Aorta (tissue), 5 donors: ENCODE measurements around the gene SEMA4B. TPM values are rescaled to one million over a fixed set of nuclear protein-coding genes. Genes with fewer than 3 reads are reported as not detected.
A peak's percentile ranks its signal among the peaks of the same experiment; 100 is the strongest.

ENCODE experiments used
- ATAC-seq: fragments of 200-7000 bp; cut with Tn5 transposase; one replicate; pipeline ENCODE4 v1.9.1; 2022; ENCODE audit warnings: moderate library complexity; ENCODE audit not compliant: low FRiP score
- DNase-seq, 2 donors: peaks; one replicate each; pipeline ENCODE4 v3.0.0-alpha.2; 2020
- H3K27ac ChIP-seq, 2 donors: one replicate each; pipeline ENCODE4 v1.5.1; 2013; ENCODE audit warnings: low read length in 2 of 2, mild to moderate bottlenecking in 2 of 2, moderate library complexity in 2 of 2, control low read depth in 1 of 2, inconsistent platforms in 1 of 2, low read depth in 1 of 2
- H3K27me3 ChIP-seq, 2 donors: one replicate each; pipeline ENCODE4 v1.6.1; 2013; ENCODE audit warnings: control low read depth in 1 of 2, low read length in 1 of 2, mild to moderate bottlenecking in 1 of 2, moderate library complexity in 1 of 2; ENCODE audit not compliant: insufficient read depth in 2 of 2, control insufficient read depth in 1 of 2
- H3K36me3 ChIP-seq, 2 donors: one replicate each; pipeline ENCODE4 v1.6.1; 2013; ENCODE audit warnings: control low read depth in 1 of 2, low read length in 1 of 2, mild to moderate bottlenecking in 1 of 2; ENCODE audit not compliant: insufficient read depth in 2 of 2, control insufficient read depth in 1 of 2
- H3K4me1 ChIP-seq, 2 donors: one replicate each; pipeline ENCODE4 v1.6.1; 2013; ENCODE audit warnings: low read length in 2 of 2, control low read depth in 1 of 2, mild to moderate bottlenecking in 1 of 2, moderate library complexity in 1 of 2; ENCODE audit not compliant: insufficient read depth in 2 of 2, control insufficient read depth in 1 of 2
- H3K4me3 ChIP-seq, 2 donors: one replicate each; pipeline ENCODE4 v1.5.1; 2013; ENCODE audit warnings: low read length in 2 of 2, control low read depth in 1 of 2, mild to moderate bottlenecking in 1 of 2
- H3K9me3 ChIP-seq: one replicate; pipeline ENCODE4 v1.6.1; 2013; ENCODE audit warnings: mild to moderate bottlenecking, low read length; ENCODE audit not compliant: control insufficient read depth
- WGBS, 2 donors: extraction: QIAGEN DNeasy Blood & Tissue Kit; methylation state at CpG; one replicate each; pipeline ENCODE4 v1.1.7; 2013; 5-methylcytosine and 5-hydroxymethylcytosine counted together
- intact Hi-C, 2 donors: fragments of 100-400 bp; cut with DNase I; formaldehyde crosslinking; loops; one replicate each; pipeline versions ENCODE4 v1.14.2 to v1.15.0; 2022
- polyA plus RNA-seq, 2 donors: library from polyadenylated mRNA; stranded (reverse); fragments of 200-250 nt; gene quantifications; one replicate each; pipeline ENCODE4 v1.2.3, GENCODE V29; 2013
- total RNA-seq, 2 donors: library from RNA; stranded (reverse); fragmentation: NEBNext Ultra II Directional; extraction: Animal tissue kit (Norgen Biotek cat#: 25700); gene quantifications; one replicate each; pipeline ENCODE4 v1.2.1, GENCODE V29; 2021
- donor health status: healthy with polysubstance abuse.
- donor health status: Bipolar disorder and iron deficiency.
- donor health status: DM: no; HTN: no; CAD: no.
- donor health status: DM: no; HTN: no; CAD: no.
- donor health status: DM: yes; HTN: yes; CAD: no.

SEMA4B gene
- total and polyA plus RNA-seq, 4 donors: 9.7 to 30.4 (median 15.1) TPM

DNA sequence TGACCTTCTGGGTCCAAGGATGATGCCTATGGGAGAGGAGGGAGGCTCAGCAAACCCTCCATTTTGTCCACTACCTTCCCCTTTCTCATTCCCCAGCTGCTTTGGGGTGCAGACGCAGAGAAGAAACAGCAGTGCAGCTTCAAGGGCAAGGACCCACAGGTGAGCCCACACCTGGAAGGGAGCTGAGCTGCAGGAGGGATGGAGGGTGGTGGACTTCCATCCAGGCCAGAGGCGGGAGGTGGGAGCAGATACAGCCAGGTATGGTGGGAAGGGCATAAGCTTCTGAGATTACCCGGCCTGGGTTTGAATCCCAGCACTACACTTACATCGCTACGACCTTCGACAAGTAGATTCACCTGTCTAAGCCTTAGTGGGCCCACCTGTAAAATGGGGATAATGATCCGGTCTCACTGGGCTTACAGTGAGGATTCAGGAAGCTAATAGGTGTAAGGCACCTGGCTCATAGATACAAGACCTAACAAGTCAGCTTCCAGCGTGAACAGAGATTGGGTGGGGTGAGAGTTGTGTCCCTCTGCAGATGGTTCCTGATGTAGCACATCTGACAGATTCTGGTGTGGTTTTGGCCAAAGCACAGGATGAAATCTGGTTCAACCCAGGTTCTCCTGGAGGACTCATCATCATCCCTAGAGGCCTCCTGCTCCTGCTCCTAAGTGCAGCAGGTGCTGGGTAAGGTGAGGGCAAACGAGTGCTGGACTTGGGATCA, 16.7 kb downstream of the SEMA4B start:
- Histone ChIP-seq H3K27me3 (no peaks in the 10 kb centered on the region), H3K9me3 (no peaks in the 10 kb centered on the region), H3K4me3 (no peak overlapping the region), H3K4me1 (no peaks in the 10 kb centered on the region), H3K36me3 (no peaks in the 10 kb centered on the region), H3K27ac (no peak overlapping the region)
- intact Hi-C loops: no loop called here
- WGBS, 2 donors: 75 to 85% methylated on average over 9 of the region's 9 CpGs
- DNase-seq (peak in 1 of 2 donors; percentile 12), ATAC-seq (no peak)

DNA sequence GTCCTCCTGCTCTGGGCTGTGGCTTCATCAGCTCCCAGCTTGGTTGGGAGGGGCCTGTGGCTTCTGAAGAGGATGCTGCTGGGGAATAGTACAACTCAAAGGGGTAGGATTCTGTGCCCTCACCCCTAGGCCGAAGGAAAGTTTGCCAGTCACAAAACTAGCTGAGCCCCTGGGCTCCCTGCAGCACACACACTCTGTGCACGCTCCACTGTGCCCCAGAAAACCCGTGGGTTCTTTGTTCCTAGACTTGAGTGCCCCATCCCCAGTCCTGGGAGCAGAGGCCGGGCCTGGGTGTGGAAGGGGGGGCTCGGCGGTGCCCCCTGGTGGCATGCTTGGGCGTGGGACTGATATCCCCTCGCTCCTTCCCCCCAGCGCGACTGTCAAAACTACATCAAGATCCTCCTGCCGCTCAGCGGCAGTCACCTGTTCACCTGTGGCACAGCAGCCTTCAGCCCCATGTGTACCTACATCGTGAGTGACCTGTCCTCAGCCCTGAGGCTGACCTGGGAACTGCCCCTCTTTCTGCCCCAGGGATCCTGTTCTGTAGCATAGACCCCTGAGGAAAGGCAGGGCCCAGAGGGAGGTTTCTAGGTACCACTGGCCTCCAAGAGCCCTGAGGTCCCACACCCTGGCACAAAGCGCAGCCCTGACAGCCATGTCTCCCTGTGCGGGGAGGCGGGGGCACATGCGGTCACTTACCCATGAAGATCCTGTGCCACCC, 18.5 kb downstream of the SEMA4B start:
- Histone ChIP-seq H3K4me3 (no peak overlapping the region), H3K27ac (no peak overlapping the region), H3K27me3 (no peaks in the 10 kb centered on the region), H3K9me3 (no peaks in the 10 kb centered on the region), H3K4me1 (no peaks in the 10 kb centered on the region), H3K36me3 (no peaks in the 10 kb centered on the region)
- intact Hi-C loops: no loop called here
- DNase-seq: peak in 1 of 2 donors; percentile 86
- 83 to 85% methylated on average over 17 of the region's 17 CpGs for WGBS, 2 donors
- peak; percentile 49 for ATAC-seq

DNA sequence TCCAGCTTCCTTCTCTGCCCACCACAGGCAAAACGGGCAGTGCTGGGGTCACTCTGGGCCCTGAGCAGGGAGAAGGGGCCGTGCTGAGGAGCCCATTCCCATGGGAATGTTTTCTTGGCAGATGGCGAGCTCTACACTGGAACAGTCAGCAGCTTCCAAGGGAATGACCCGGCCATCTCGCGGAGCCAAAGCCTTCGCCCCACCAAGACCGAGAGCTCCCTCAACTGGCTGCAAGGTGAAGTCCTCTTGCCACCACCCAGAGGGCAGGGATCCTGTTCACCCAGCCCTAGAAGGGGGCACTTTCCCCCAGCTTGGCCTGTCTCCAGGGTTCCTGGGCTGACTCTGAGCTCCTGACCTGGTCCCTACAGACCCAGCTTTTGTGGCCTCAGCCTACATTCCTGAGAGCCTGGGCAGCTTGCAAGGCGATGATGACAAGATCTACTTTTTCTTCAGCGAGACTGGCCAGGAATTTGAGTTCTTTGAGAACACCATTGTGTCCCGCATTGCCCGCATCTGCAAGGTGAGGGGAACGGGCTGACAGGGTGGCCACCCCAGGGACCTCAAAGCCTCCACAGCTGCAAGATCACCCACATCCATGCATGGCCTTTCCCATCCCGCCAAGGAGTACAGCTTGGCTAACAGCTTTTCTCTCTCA, 20.2 kb downstream of the SEMA4B start:
- H3K4me3 ChIP-seq: no peak overlapping the region
- intact Hi-C loops: no loop called here
- no peak overlapping the region for H3K27ac ChIP-seq
- H3K9me3 ChIP-seq: no peaks in the 10 kb centered on the region
- 14 to 17% methylated on average over 14 of the region's 14 CpGs for WGBS, 2 donors
- H3K36me3 ChIP-seq: no peaks in the 10 kb centered on the region
- DNase-seq: peak; percentile 89 to 93
- no peaks in the 10 kb centered on the region for H3K4me1 ChIP-seq
- peak; percentile 90 for ATAC-seq
- no peaks in the 10 kb centered on the region for H3K27me3 ChIP-seq

DNA sequence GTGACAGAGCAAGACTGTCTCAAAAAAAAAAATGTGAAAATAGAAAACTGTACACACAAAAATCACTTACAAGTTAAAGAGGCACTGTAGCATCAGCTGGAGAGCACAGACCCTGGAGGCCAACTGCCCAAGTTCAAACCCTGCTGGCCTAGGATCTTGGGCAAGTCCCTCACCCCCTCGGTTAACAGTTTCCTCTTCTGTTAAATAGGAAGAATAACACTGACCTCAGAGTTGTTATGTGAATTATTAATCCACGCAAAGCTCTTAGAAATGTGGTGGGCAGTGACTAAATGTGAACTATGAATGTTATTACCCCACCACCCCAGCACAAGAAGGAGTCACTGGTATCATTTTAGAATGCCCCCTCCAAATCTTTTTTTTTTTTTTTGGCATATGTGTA, 21.4 kb downstream of the SEMA4B start:
- H3K27ac ChIP-seq: no peak overlapping the region
- H3K4me1 ChIP-seq: no peaks in the 10 kb centered on the region
- intact Hi-C loops: no loop called here
- no peaks in the 10 kb centered on the region for H3K36me3 ChIP-seq
- ATAC-seq (no peak), DNase-seq (peak in 1 of 2 donors; percentile 3)
- 88% methylated on average over 2 of the region's 2 CpGs for WGBS, 2 donors
- no peaks in the 10 kb centered on the region for H3K9me3 ChIP-seq
- no peak overlapping the region for H3K4me3 ChIP-seq
- H3K27me3 ChIP-seq: no peaks in the 10 kb centered on the region

DNA sequence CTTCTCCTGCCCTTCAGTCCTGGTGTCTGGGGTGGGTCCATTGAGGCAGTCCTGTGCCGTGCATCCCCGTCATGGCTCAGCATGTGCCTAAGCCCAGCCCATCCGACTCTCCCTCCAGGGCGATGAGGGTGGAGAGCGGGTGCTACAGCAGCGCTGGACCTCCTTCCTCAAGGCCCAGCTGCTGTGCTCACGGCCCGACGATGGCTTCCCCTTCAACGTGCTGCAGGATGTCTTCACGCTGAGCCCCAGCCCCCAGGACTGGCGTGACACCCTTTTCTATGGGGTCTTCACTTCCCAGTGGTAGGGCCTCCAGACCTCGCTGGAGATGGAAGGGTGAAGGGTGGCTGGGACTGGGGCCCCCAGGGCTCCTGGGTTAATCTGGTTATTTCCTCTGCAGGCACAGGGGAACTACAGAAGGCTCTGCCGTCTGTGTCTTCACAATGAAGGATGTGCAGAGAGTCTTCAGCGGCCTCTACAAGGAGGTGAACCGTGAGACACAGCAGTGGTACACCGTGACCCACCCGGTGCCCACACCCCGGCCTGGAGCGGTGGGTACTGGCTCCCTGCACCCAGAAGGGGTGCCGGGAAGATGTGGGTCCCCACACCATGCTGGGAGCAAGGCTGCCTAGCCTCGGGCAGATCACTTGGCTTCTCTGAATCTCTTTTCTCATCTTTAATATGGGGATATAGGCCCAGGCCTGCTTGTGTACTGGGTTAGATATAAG, 22.5 kb downstream of the SEMA4B start:
- Histone ChIP-seq H3K27ac (no peak overlapping the region), H3K27me3 (no peaks in the 10 kb centered on the region), H3K36me3 (no peaks in the 10 kb centered on the region), H3K9me3 (no peaks in the 10 kb centered on the region), H3K4me1 (no peaks in the 10 kb centered on the region), H3K4me3 (no peak overlapping the region)
- DNase-seq: peak in 1 of 2 donors; percentile 11
- ATAC-seq: no peak
- intact Hi-C loops: no loop called here
- 94% methylated on average over 22 of the region's 22 CpGs for WGBS, 2 donors

DNA sequence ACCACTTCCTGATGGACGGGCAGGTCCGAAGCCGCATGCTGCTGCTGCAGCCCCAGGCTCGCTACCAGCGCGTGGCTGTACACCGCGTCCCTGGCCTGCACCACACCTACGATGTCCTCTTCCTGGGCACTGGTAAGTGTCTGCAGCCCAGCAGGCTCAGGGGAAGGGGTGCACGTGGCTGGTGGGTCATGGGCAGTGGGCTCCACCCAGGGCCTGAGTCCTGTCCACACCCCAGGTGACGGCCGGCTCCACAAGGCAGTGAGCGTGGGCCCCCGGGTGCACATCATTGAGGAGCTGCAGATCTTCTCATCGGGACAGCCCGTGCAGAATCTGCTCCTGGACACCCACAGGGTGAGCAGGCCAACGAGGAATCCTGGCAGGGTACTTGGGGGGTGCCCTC, 23.9 kb downstream of the SEMA4B start:
- intact Hi-C loops: no loop called here
- Histone ChIP-seq H3K27ac (no peak overlapping the region), H3K4me3 (no peak overlapping the region), H3K9me3 (no peaks in the 10 kb centered on the region), H3K4me1 (no peaks in the 10 kb centered on the region), H3K36me3 (no peaks in the 10 kb centered on the region), H3K27me3 (no peaks in the 10 kb centered on the region)
- 96% methylated on average over 17 of the region's 17 CpGs for WGBS, 2 donors
- DNase-seq (no peak), ATAC-seq (no peak)

DNA sequence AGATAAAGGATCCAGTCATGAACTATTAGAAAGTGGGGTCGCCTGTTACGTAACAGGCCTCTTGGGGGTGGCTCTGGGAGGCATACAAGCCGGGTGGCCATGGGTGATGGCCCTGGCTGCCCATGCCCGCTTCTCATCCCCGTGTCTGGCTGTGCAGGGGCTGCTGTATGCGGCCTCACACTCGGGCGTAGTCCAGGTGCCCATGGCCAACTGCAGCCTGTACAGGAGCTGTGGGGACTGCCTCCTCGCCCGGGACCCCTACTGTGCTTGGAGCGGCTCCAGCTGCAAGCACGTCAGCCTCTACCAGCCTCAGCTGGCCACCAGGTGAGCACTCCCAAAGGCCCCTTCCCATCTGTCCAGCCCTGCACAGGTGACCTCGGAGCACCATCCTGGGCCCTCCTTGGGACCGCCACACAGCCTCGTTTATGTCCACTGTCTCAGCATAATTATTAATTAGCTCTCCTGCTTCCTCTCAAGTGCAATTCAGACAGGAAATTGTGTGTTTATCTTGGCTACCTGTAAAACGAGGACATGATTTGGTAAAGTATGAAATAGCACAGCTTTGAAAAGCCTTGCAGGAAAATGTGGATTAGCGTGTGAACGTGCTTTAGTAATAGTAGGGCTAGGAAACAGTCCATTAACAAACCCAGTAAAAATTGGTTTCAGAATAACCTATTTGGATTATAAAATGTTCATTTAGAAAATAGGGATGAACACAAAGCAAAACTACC, 24.5 kb downstream of the SEMA4B start:
- intact Hi-C loops: no loop called here
- 90 to 94% methylated on average over 18 of the region's 18 CpGs for WGBS, 2 donors

GRCh38 chr15:90227336-90227735, 26.2 kb downstream of the SEMA4B start:
- Histone ChIP-seq H3K4me3 (no peak overlapping the region), H3K36me3 (no peaks in the 10 kb centered on the region), H3K27me3 (no peaks in the 10 kb centered on the region), H3K9me3 (no peaks in the 10 kb centered on the region), H3K4me1 (no peaks in the 10 kb centered on the region), H3K27ac (no peak overlapping the region)
- ATAC-seq (no peak), DNase-seq (no peak)
- 81 to 92% methylated on average over 7 of the region's 7 CpGs for WGBS, 2 donors
- intact Hi-C loops: no loop called here

More for the DNA sequence above, 24.5 kb downstream of the SEMA4B start:
- no peaks in the 10 kb centered on the region for H3K27me3 ChIP-seq
- no peak overlapping the region for H3K4me3 ChIP-seq
- no peaks in the 10 kb centered on the region for H3K4me1 ChIP-seq
- no peaks in the 10 kb centered on the region for H3K36me3 ChIP-seq
- no peak for ATAC-seq
- DNase-seq: no peak
- H3K9me3 ChIP-seq: no peaks in the 10 kb centered on the region
- no peak overlapping the region for H3K27ac ChIP-seq
